SK-N-SH treated with all-trans-retinoic acid at 6 μM for 48 hours (cell line): ENCODE measurements around the gene SSR4.

Experiments
- ARNTL ChIP-seq: fragments of 450-650 bp; formaldehyde crosslinking; IDR thresholded peaks from 2 replicates; pipeline ENCODE4 v1.5.0; 2020; ENCODE audit warnings: low read depth, mild to moderate bottlenecking, moderate library complexity, borderline replicate concordance
- ESRRG ChIP-seq: fragments of 250-450 bp; sonication (Bioruptor Pico); IDR thresholded peaks from 2 replicates; pipeline ENCODE4 v1.6.1; 2021; ENCODE audit warnings: mild to moderate bottlenecking
- GLIS3 ChIP-seq: fragments of 250-450 bp; sonication (Bioruptor Pico); IDR thresholded peaks from 2 replicates; pipeline ENCODE4 v1.5.0; 2020; ENCODE audit warnings: mild to moderate bottlenecking, moderate library complexity
- RARB ChIP-seq: fragments of 250-450 bp; sonication (Bioruptor Pico); IDR thresholded peaks from 2 replicates; pipeline ENCODE4 v1.8.0; 2021; ENCODE audit warnings: mild to moderate bottlenecking, moderate library complexity
- TCF4 ChIP-seq: fragments of 250-450 bp; sonication (Bioruptor Pico); IDR thresholded peaks from 2 replicates; pipeline ENCODE4 v1.8.0; 2021; ENCODE audit warnings: mild to moderate bottlenecking, moderate library complexity, borderline replicate concordance
- ZC3H10 ChIP-seq: fragments of 250-450 bp; sonication (Bioruptor Pico); IDR thresholded peaks from 2 replicates; pipeline ENCODE4 v1.5.1; 2021; ENCODE audit warnings: mild to moderate bottlenecking, moderate library complexity
- ZFP3 ChIP-seq: fragments of 250-450 bp; sonication (Bioruptor Pico); IDR thresholded peaks from 2 replicates; pipeline ENCODE4 v1.5.0; 2020; ENCODE audit warnings: mild to moderate bottlenecking, moderate library complexity
- ZNF70 ChIP-seq: fragments of 450-650 bp; formaldehyde crosslinking; IDR thresholded peaks from 2 replicates; pipeline ENCODE4 v1.5.0; 2020; ENCODE audit warnings: mild to moderate bottlenecking, moderate library complexity
- TF ChIP-seq, protein P1 (sequence below): fragments of 250-450 bp; sonication (Bioruptor Pico); IDR thresholded peaks from 2 replicates; pipeline ENCODE4 v1.5.1; 2020; ENCODE audit warnings: low read depth, mild to moderate bottlenecking, moderate library complexity
- TF ChIP-seq, protein P2 (sequence below): fragments of 250-450 bp; sonication (Bioruptor Pico); IDR thresholded peaks from 2 replicates; pipeline ENCODE4 v1.5.1; 2021; ENCODE audit warnings: mild to moderate bottlenecking, moderate library complexity
- TF ChIP-seq, protein P3 (sequence below): fragments of 250-450 bp; sonication (Bioruptor Pico); IDR thresholded peaks from 2 replicates; pipeline ENCODE4 v1.5.0; 2020; ENCODE audit warnings: mild to moderate bottlenecking, moderate library complexity
- TF ChIP-seq, protein P4 (sequence below): fragments of 250-450 bp; sonication (Bioruptor Pico); IDR thresholded peaks from 2 replicates; pipeline ENCODE4 v1.8.0; 2020; ENCODE audit warnings: mild to moderate bottlenecking, moderate library complexity, borderline replicate concordance

DNA sequence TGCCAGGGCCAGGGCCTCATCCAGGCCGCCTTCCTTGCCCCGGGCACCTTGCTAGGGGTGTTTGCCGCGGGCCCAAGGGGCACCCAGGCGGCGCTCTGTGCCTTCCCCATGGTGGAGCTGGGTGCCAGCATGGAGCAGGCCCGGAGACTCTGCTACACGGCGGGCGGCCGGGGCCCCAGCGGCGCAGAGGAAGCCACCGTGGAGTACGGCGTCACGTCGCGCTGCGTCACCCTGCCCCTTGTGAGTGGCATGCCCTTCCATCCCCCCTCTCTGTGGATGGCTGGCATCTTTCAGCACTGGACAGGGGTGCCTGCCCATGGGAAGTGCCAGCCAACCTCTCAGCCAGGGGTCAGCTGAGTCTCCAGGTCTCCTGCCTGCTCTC lies 26.8 kb upstream of the SSR4 start:
- TF ChIP-seq, protein P1, sequence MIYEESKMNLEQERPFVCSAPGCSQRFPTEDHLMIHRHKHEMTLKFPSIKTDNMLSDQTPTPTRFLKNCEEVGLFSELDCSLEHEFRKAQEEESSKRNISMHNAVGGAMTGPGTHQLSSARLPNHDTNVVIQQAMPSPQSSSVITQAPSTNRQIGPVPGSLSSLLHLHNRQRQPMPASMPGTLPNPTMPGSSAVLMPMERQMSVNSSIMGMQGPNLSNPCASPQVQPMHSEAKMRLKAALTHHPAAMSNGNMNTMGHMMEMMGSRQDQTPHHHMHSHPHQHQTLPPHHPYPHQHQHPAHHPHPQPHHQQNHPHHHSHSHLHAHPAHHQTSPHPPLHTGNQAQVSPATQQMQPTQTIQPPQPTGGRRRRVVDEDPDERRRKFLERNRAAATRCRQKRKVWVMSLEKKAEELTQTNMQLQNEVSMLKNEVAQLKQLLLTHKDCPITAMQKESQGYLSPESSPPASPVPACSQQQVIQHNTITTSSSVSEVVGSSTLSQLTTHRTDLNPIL (CRISPR knock-in tag), result no peak
- TF ChIP-seq ZFP3 (CRISPR knock-in tag) (no peak), RARB (CRISPR knock-in tag) (no peak), GLIS3 (no peak), TCF4 (CRISPR knock-in tag) (no peak), ESRRG (CRISPR knock-in tag) (no peak), ZC3H10 (CRISPR knock-in tag) (no peak), ZNF70 (no peak), ARNTL (no peak)
- TF ChIP-seq, protein P2, sequence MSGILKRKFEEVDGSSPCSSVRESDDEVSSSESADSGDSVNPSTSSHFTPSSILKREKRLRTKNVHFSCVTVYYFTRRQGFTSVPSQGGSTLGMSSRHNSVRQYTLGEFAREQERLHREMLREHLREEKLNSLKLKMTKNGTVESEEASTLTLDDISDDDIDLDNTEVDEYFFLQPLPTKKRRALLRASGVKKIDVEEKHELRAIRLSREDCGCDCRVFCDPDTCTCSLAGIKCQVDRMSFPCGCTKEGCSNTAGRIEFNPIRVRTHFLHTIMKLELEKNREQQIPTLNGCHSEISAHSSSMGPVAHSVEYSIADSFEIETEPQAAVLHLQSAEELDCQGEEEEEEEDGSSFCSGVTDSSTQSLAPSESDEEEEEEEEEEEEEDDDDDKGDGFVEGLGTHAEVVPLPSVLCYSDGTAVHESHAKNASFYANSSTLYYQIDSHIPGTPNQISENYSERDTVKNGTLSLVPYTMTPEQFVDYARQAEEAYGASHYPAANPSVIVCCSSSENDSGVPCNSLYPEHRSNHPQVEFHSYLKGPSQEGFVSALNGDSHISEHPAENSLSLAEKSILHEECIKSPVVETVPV (CRISPR knock-in tag), result no peak
- TF ChIP-seq, protein P3, sequence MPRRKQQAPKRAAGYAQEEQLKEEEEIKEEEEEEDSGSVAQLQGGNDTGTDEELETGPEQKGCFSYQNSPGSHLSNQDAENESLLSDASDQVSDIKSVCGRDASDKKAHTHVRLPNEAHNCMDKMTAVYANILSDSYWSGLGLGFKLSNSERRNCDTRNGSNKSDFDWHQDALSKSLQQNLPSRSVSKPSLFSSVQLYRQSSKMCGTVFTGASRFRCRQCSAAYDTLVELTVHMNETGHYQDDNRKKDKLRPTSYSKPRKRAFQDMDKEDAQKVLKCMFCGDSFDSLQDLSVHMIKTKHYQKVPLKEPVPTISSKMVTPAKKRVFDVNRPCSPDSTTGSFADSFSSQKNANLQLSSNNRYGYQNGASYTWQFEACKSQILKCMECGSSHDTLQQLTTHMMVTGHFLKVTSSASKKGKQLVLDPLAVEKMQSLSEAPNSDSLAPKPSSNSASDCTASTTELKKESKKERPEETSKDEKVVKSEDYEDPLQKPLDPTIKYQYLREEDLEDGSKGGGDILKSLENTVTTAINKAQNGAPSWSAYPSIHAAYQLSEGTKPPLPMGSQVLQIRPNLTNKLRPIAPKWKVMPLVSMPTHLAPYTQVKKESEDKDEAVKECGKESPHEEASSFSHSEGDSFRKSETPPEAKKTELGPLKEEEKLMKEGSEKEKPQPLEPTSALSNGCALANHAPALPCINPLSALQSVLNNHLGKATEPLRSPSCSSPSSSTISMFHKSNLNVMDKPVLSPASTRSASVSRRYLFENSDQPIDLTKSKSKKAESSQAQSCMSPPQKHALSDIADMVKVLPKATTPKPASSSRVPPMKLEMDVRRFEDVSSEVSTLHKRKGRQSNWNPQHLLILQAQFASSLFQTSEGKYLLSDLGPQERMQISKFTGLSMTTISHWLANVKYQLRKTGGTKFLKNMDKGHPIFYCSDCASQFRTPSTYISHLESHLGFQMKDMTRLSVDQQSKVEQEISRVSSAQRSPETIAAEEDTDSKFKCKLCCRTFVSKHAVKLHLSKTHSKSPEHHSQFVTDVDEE (CRISPR knock-in tag), result no peak
- TF ChIP-seq, protein P4, sequence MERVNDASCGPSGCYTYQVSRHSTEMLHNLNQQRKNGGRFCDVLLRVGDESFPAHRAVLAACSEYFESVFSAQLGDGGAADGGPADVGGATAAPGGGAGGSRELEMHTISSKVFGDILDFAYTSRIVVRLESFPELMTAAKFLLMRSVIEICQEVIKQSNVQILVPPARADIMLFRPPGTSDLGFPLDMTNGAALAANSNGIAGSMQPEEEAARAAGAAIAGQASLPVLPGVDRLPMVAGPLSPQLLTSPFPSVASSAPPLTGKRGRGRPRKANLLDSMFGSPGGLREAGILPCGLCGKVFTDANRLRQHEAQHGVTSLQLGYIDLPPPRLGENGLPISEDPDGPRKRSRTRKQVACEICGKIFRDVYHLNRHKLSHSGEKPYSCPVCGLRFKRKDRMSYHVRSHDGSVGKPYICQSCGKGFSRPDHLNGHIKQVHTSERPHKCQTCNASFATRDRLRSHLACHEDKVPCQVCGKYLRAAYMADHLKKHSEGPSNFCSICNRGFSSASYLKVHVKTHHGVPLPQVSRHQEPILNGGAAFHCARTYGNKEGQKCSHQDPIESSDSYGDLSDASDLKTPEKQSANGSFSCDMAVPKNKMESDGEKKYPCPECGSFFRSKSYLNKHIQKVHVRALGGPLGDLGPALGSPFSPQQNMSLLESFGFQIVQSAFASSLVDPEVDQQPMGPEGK (CRISPR knock-in tag), result no peak
